Gastroesophageal sphincter (tissue), 3 donors: ENCODE measurements around the gene COL11A2.

Experiments
- POLR2A ChIP-seq, 2 donors: fragments of 450-650 bp; IDR thresholded peaks; one replicate each; pipeline ENCODE4 v1.6.1; 2017; ENCODE audit warnings: antibody characterized with exemption in 2 of 2, mild to moderate bottlenecking in 2 of 2, moderate library complexity in 1 of 2
- TF ChIP-seq, protein P1 (sequence below), 4 experiments: fragments of 200-600 bp in 2 of 4; fragments of 450-650 bp in 2 of 4; sonication (generic) in 1 of 4; IDR thresholded peaks; one replicate each; pipeline ENCODE4 v1.5.1; 2017 to 2019; ENCODE audit warnings: antibody characterized with exemption in 4 of 4, mild to moderate bottlenecking in 2 of 4, moderate library complexity in 2 of 4

GRCh38 chr6:33124947-33125346, 67.3 kb downstream of the COL11A2 start:
- TF ChIP-seq POLR2A (IDR thresholded peaks at IDR 0.05) = no peak
- TF ChIP-seq, protein P1, sequence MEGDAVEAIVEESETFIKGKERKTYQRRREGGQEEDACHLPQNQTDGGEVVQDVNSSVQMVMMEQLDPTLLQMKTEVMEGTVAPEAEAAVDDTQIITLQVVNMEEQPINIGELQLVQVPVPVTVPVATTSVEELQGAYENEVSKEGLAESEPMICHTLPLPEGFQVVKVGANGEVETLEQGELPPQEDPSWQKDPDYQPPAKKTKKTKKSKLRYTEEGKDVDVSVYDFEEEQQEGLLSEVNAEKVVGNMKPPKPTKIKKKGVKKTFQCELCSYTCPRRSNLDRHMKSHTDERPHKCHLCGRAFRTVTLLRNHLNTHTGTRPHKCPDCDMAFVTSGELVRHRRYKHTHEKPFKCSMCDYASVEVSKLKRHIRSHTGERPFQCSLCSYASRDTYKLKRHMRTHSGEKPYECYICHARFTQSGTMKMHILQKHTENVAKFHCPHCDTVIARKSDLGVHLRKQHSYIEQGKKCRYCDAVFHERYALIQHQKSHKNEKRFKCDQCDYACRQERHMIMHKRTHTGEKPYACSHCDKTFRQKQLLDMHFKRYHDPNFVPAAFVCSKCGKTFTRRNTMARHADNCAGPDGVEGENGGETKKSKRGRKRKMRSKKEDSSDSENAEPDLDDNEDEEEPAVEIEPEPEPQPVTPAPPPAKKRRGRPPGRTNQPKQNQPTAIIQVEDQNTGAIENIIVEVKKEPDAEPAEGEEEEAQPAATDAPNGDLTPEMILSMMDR (IDR thresholded peaks at IDR 0.05) = no peak
